HG03064 (cell line): ENCODE measurements around the gene EVA1B.

Experiments used
- ATAC-seq: cut with Tn5 transposase; IDR thresholded peaks from one replicate; pipeline ENCODE4 v1.9.1; 2021; ENCODE audit warnings: low read depth; ENCODE audit not compliant: unreplicated experiment

The EVA1B gene

GRCh38 chr1:36346741-36347370 lies 23.4 kb upstream of the EVA1B start:
- ATAC-seq, result no peak

DNA sequence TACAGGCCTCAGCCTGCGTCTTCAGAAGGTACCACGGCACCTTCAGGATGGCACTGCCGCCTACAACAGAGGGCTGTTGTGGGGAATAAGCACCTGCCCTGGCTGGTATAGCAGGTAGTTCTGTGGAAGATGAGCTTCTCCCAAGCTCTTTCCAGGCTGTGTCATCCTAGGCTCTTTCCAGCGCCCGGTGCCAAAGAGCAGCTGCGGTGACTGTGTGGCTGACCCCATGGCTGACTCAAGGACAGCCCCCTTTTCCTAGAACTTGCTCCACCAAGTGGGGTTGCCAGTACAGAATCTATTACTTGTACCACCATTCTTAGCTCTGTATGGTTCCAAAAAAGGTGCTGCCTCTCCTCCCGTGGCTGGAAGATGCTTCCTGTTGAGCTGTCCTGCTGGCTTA lies 21.9 kb upstream of the EVA1B start:
- ATAC-seq, result no peak

DNA sequence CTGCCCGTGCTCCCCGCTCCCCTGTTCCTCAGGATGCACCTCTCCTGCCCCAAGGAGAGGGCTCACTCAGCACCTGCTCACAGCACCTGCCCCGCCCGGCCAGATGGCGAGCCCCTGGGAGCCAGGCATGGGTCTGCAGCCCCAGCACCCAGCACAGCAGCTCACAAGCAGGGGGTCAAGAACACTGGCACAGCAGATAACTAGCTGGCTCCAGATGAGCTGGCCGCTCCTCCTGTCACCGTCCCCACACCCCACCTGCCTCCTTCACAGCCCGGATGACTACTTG lies 20.9 kb upstream of the EVA1B start:
- ATAC-seq, result no peak

DNA sequence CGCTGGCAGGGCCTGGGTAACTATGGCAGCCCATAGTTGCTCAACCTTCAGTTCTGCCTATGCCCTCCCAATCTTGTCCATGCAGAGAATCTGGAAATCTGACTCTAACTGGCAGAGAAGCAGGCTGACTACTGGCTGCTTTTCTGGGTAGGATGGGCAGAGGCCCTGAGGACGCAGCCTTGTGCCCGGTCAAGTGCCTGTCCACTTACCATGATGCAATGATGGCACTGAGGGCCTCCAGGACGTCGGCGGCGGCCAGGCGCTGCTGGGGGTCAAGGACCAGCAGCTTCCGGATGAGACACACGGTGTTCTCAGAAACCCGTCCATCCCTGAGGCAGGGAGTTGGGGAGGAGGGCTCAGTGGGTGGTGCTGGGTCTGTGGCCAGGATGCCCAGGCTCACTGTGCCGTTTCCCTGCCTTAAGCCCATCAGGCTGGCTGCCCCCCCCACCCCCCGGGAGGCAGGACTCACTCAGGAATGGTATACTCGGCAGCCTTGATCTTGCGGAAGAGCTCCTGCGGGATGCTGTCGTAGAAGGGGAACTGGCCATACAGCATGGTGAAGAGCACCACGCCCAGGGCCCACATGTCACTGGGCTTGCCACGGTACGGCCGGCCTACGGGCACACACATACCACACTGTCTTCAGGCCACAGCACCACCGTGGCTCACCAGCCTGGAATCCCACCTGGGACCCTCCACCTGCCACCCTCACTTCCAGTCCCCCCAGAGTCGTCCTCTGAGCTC lies 20.4 kb upstream of the EVA1B start:
- no peak for ATAC-seq

GRCh38 chr1:36342426-36343185 lies 19.2 kb upstream of the EVA1B start:
- no peak for ATAC-seq

DNA sequence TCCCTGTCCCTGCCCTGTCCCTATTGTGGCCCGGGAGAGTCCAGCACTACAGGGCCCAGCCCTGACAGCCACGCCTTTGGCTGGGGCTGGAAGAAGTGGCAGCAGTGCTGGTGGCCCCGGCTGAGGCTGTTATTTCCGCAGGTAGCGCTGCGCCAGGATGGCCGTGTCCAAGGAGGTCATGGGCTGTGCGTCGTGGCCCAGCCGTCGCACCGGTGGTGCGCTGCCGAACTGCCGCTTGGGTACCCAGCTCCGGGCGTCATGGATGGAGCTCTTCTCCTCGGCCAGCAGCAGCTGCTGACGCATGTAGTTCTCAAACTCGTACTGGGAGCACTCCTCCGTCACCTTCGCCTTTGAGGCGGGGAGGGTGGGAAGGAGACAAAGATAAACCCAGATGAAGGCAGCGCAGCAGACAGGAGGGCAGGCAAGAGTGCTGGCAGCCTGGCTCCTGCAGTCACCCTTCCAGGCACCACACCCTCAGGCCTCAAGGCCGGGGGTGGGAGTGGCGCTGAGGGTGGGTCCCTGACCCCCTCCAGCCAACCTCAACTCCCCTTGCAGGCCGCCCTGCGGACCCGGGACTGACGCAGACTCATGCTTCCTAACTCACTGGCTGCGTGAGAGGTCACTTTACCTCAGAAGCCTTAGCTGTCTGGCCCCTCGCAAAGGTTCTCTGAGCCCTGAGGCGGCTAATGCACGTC lies 18.3 kb upstream of the EVA1B start:
- no peak for ATAC-seq

- no peak for ATAC-seq
Observed at GRCh38 chr1:36339615-36340014, 16.2 kb upstream of the EVA1B start.

DNA sequence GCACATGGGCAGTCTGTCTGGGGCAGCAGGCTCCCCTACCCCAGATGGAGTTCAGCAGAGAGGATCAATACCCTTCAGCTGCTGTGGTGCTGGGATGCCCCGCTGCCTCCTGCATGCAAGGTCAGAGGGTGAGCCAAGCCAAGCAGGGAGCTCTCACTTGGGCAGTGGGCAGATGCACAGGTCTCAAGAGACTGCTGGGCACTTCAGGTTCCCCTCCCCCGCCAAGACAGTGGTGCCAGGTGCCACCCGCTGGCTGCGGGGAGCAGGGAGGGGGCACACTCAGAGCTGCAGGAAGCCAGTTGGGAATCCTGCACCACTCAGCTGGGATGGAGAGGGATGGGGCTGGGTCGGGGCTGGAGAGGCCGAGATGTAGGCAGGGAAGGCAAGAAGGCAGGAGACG lies 15.8 kb upstream of the EVA1B start:
- ATAC-seq, result no peak

DNA sequence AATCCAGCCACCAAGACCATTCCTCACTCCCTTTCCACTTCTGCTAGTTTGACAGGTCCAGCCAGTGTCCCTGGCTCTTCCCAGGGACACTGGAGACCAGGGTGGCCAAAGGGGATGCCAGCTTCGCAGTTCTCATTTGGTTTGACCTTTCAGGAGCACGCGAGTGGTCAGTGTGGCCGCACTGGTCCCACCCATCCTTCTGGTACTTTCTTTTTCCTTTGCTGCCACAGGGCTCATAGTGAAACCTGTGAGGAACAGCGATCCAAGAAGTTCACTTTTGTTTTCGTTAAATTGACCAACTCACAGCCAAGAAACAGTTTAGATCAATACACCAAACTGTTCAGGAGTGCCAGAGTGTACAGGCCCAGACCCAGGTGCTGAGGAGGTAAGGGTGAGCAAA lies 14.4 kb upstream of the EVA1B start:
- no peak for ATAC-seq

- ATAC-seq, result no peak
Observed at GRCh38 chr1:36330940-36331339, 7.5 kb upstream of the EVA1B start.

- ATAC-seq, result no peak
Observed at GRCh38 chr1:36329817-36330216, 6.4 kb upstream of the EVA1B start.

- no peak for ATAC-seq
Observed at GRCh38 chr1:36328713-36329112, 5.3 kb upstream of the EVA1B start.

DNA sequence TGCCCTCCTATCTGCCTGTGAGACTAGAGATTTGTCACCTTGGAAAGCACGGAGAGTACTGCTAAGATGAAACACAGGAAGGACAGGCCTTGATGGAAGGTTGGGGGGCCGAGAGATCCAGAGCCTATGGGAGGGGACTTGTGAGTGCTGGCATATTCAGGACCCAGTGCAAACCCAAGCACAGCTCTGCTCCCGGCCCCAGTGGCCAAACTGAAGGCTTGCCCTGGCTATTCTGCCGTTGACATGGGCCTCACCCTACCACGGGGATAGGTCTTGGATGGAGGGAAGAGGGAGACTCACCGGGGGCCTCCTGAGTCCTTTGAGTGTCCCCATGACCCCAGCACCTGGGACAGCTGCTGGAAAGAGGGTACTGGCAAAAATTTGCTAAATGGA lies 4.6 kb upstream of the EVA1B start:
- ATAC-seq, result no peak

DNA sequence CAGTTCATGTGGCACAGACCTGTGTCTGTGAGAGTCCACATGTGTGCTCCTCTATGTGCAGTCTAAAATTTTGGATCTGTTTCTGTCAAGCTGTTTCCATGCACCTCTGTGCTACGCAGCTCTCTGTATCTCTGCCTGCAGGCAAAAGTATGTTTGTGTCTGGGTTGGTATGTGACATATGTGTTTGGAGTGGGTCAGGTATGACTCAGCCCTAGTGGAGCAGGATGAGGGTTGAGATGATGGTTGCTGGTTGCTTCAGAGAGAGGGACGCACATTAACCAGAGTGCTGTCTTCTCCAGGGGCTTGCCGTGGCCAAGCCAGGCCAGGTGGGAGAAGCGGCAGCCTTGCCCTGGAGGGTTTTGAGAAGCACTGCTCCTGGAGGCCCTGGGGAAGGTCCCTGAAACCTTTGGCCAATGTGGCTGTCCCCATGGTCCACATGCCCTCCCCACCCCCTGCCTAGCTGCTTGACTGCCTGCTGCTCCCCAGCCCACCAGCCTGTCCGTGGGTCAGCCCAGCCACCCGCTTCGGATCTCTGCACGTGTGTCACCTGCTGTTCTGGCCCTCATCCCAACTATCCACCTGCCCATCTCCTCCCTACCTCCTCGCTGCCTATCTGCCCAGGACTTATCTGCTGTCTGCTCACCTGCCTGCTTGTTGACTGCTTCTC lies 4.1 kb upstream of the EVA1B start:
- ATAC-seq, result no peak

- ATAC-seq, result no peak
Observed at GRCh38 chr1:36326499-36326898, 3.1 kb upstream of the EVA1B start.

GRCh38 chr1:36324353-36324703 lies 883 bp upstream of the EVA1B start:
- no peak for ATAC-seq

DNA sequence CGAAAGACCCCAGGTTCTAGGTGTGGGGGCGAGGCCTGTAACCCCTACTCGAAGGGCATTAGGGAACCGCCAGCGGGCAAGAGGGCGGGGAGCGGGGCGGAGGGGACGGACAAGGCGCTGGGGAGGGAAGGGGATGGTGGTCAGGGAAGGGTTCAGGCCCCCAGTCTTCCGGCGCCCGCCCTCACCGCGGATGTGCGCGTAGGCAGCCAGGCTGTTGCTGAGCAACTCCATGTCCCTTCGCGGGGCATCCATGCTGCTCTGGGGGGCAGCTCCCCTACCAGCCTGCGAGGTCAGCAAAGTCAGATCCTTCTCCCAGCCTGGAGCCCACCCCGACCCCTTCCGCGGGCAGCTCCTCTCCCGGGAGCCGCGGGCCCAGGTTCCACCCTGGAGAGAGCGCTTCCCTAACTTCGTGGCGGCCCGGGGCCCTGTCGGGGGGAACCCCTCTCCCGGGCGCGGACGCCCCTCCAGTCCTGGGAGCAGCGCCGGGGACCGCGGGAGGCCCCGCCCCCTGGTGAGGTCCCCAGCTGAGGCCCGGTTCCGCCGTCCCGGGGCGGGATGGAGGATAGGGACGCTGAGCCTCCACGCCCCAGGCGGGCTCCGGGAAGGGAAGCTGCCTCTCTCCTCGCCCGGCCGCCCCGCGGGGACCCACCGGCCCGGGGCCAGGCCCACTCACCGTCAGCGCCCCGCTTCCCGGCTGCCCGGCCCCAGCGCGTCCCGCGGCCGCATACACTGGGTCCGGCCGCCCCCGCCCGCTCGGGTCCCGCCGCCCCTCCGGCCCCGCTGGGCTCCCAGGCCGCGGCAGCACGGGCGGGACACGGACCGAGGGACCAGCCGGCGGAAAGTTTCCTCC lies 434 bp downstream of the EVA1B start:
- no peak for ATAC-seq

DNA sequence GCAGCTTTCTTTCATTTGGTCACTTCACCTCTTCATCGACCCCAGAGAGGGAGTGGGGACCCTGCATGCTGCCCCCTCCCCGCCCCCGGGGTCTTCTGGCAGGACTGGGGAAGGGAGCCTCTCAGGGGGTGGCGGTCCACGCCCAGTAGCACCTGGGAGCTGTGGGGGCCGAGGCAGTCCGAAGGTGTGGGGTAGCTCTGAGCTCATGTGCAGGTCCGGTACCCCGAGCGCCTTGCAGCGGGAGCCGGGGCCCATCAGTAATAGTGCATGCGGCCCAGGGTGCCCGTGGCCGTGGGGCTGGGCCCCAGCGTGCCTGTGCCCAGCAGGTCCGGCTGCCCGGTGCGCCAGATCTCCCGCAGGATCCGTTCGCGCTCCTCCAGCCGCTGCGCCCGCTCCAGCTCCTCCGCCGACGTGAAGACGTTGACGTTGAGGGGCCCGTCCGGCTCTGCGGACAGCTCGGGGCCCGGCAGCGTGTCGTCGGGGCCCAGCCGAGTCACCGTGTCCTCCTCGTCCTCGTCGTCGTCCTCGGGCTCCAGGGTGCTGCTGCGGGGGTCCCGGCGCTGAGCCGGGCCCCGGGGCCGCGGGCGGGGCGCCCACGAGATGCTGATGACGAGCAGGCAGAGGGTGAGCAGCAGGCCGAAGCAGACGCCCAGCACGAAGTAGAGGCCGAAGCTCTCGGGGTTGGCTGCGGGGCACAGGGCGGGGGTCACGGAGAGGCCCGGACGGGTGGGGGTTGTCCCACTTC lies 1.2 kb downstream of the EVA1B start:
- ATAC-seq, result no peak
